ENCODE results near the gene JUND.

The JUND gene

DNA sequence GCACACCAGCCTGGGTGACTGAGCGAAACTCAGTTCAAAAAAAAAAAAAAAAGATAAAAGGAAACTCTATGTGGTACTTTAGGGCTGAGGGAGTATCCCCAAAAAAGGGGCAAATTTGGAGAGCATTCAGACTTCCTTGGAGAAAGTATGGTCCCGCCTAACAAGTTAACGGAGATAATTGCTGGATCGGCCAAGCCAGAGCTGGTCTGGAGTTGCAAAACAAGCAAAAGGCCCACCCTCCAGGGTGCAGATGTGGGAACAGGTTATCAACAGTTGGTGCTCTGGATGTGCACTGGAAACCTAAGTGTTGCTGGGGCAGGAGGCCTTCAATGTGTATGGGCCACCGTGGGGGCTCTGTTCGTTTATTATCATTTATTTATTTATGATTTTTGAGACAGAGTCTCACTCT lies 10.0 kb downstream of the JUND start:
- TF ChIP-seq CTCF (IDR thresholded peaks at IDR 0.05; ENCODE audit: borderline replicate concordance, control extremely low read depth, extremely low read depth, insufficient read depth, missing control alignments) = no peak
- in situ Hi-C loops (cut with MboI; ENCODE audit: low sequenced_read_pairs, unreplicated experiment) = no loop called here
- no peak for DNase-seq (ENCODE audit: low spot score)

DNA sequence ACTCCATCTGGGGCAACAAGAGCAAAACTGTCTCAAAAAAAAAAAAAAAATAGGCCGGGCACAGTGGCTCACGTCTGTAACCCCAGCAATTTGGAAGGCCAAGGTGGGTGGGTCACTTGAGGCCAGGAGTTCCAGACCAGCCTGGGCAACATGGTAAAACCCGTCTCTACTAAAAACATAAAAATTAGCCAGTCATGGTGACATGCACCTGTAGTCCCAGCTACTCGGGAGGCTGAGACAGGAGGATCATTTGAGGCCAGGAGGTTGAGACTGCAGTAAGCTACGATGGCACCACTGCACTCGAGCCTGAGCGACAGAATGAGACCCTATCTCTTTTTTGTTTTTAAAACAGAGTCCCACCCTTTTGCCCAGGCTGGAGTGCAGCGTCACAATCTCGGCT lies 11.1 kb downstream of the JUND start:
- in situ Hi-C loops (cut with MboI; ENCODE audit: low sequenced_read_pairs, unreplicated experiment) = no loop called here
- TF ChIP-seq CTCF (IDR thresholded peaks at IDR 0.05; ENCODE audit: borderline replicate concordance, control extremely low read depth, extremely low read depth, insufficient read depth, missing control alignments) = no peak
- DNase-seq (ENCODE audit: low spot score) = no peak

DNA sequence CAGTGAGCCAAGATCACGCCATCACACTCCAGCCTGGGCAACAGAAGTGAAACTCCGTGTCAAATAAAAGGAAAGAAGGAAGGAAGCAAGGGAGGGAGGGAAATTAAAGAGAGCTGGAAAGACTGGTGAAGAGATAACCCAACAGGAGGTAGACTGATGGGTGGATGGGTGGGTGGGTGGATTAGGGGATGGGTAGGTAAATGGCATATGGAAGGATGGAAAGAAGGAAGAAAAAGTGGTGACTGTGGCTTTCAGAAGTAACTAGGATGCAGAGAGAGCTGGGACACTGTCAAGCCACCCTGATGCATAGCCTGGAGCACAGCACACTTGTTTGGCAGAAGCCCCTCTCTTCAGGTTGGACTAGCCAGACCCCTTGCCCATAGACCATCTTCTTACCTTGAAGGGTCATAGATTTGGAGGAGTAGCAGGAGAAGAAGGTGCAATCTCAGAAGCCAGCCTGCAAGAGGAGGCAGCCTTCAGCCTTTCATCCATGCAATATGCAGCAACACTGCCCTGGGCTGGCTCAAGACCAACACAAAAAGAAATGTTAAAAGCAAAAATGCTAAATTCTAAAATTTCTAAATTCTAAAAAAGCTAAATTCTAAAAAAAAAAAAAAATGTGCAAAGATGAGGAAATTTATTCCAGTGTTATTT lies 12.2 kb downstream of the JUND start:
- TF ChIP-seq CTCF (IDR thresholded peaks at IDR 0.05; ENCODE audit: borderline replicate concordance, control extremely low read depth, extremely low read depth, insufficient read depth, missing control alignments) = no peak
- in situ Hi-C loops (cut with MboI; ENCODE audit: low sequenced_read_pairs, unreplicated experiment) = no loop called here
- DNase-seq (ENCODE audit: low spot score) = no peak

GRCh38 chr19:18266771-18267686 lies 14.4 kb downstream of the JUND start:
- TF ChIP-seq CTCF (IDR thresholded peaks at IDR 0.05; ENCODE audit: borderline replicate concordance, control extremely low read depth, extremely low read depth, insufficient read depth, missing control alignments) = no peak
- in situ Hi-C loops (cut with MboI; ENCODE audit: low sequenced_read_pairs, unreplicated experiment) = no loop called here
- DNase-seq (ENCODE audit: low spot score) = no peak

GRCh38 chr19:18265582-18265981 lies 15.8 kb downstream of the JUND start:
- no peak for DNase-seq (ENCODE audit: low spot score)
- no peak for TF ChIP-seq CTCF (IDR thresholded peaks at IDR 0.05; ENCODE audit: borderline replicate concordance, control extremely low read depth, extremely low read depth, insufficient read depth, missing control alignments)
- in situ Hi-C loops (cut with MboI; ENCODE audit: low sequenced_read_pairs, unreplicated experiment) = no loop called here

GRCh38 chr19:18264971-18265540 lies 16.4 kb downstream of the JUND start:
- no peak for TF ChIP-seq CTCF (IDR thresholded peaks at IDR 0.05; ENCODE audit: borderline replicate concordance, control extremely low read depth, extremely low read depth, insufficient read depth, missing control alignments)
- in situ Hi-C loops (cut with MboI; ENCODE audit: low sequenced_read_pairs, unreplicated experiment) = no loop called here
- no peak for DNase-seq (ENCODE audit: low spot score)
